Measurements from ENCODE around the gene XRCC6. TPM values are rescaled to one million over a fixed set of nuclear protein-coding genes. Genes with fewer than 3 reads are reported as not detected.

The XRCC6 gene
- total RNA-seq, 1 experiment from 2014 or later = 414 TPM

DNA sequence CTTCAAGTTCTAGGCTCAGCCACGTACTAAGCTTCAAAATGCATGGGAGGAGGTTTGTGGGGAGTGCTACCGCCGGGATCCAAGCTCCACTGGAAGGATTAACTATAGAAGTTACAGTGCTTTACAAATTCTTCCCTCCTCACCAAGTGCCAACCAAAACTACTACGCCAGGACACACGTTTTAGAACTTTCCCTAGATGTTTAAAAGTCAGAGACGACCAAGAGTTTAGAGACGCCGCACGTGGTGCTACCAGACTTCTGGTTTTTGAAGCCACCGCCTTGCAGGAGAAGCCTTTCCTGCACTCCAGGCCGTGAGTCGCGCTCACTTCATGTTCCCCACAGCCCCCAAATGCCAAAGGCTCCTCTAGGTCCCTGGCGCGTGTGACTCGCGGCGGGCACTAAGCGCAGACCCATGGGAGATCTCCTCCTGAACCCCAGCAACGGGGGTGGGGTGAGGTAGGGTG, 66.8 kb downstream of the XRCC6 start:
- TF ChIP-seq CTCF (IDR thresholded peaks at IDR 0.05; ENCODE audit: insufficient read depth in 1 of 2, low read depth in 1 of 2, low read length in 1 of 2, severe bottlenecking in 1 of 2, unreplicated experiment in 1 of 2) = no peak
- intact Hi-C loops (cut with micrococcal nuclease; ENCODE audit: unreplicated experiment) = no loop called here
- TSS peak; percentile 68 for BruUV-seq (replicated peaks)
- Histone ChIP-seq H3K36me3 (ENCODE audit: control insufficient read depth, insufficient read depth, low read length) (no peaks in the 10 kb centered on the region), H3K4me3 (ENCODE audit: low read depth, low read length) (peak overlapping the region; percentile 67), H3K27me3 (replicated peaks; ENCODE audit: control insufficient read depth, insufficient read depth, low read length) (no peaks in the 10 kb centered on the region), H3K4me1 (peaks cover 6% of the 10 kb centered on the region; the same call in 1 of the 2 replicates), H3K9me3 (no peaks in the 10 kb centered on the region)
- no peaks in the 10 kb centered on the region for H3K4me1 Mint-ChIP-seq (ENCODE audit: low read depth, unreplicated experiment)
- DNase-seq = peak in 1 of 2 experiments; percentile 34
- H3K4me3 Mint-ChIP-seq (ENCODE audit: unreplicated experiment) = peak overlapping the region; percentile 97
- H3K9me3 Mint-ChIP-seq (ENCODE audit: unreplicated experiment) = no peaks in the 10 kb centered on the region
- H3K27me3 Mint-ChIP-seq (ENCODE audit: insufficient read depth, unreplicated experiment) = no peaks in the 10 kb centered on the region
- POLR2A ChIA-PET = interaction anchor here (0.7 to 1.3 kb wide), 4 partner anchors 9 to 112 kb away, joined by 3 to 11 read pairs (median 4); partner anchors contain the start of genes CCDC134, DESI1 and XRCC6
- CTCF ChIA-PET = interaction anchor here (0.5 to 2.4 kb wide), 3 partner anchors 10 to 127 kb away, joined by 3 to 25 read pairs (median 3); partner anchors contain the start of gene CSDC2
- peak overlapping the region; percentile 96 for H3K27ac Mint-ChIP-seq (ENCODE audit: unreplicated experiment)
- H3K36me3 Mint-ChIP-seq (ENCODE audit: insufficient read depth, unreplicated experiment) = peaks cover 17% of the 10 kb centered on the region

DNA sequence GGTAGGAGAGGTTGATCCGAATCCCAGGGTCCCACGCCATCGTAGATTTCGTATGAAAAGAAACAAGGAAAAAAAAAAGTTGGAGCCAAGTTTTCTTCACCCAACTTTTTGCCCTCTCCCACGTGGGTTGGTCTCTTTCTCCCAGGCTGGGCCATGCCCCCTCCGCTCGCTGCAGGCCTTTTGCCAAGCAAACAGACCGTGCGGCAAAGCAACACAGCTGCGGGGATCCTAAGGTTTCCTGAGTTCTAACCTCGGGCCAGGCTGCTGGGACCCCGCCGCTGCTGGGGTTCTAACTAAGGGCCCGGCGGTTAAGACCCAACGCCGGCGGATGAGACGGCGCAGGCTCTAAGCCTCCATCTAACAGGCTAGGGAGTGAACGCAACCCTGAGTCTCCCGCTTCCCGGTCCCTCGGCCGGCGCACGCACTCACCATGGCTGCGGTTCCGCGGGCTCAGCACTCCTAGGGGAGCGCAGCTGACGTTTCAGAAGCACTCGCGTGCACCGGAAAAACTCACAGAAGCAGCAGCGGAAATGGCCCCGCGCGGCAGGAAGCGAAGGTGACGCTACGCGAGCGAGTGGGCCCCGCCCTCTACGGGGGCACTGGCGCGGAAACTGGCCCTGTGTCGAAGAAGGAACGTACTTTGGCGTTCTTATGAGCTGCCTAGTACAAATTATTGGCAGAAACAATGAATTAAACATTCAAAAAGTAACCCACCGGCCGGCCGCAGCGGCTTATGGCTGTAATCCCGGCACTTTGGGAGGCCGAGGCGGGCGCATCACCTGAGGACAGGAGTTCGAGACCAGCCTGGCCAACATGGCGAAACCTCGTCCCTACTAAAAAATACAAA, 67.5 kb downstream of the XRCC6 start, which contains the start of gene SNU13:
Gene SNU13, minus strand, starts transcription at position 503 of the 847 bp plus-strand sequence. Its CDS starts 71 bp downstream, at position 432.
- peaks cover 6% of the 10 kb centered on the region; the same call in 1 of the 2 replicates for H3K4me1 ChIP-seq
- peak; percentile 90 to 91 for DNase-seq
- no peaks in the 10 kb centered on the region for H3K9me3 Mint-ChIP-seq (ENCODE audit: unreplicated experiment)
- peak within 1 kb of the TSS; percentile 96 for H3K27ac Mint-ChIP-seq (ENCODE audit: unreplicated experiment)
- BruUV-seq (replicated peaks) = no TSS peak
- H3K36me3 ChIP-seq (ENCODE audit: control insufficient read depth, insufficient read depth, low read length) = no peaks in the 10 kb centered on the region
- POLR2A ChIA-PET = interaction anchor here (0.5 to 1.3 kb wide), 6 partner anchors 9 to 112 kb away, joined by 3 to 11 read pairs (median 4); partner anchors contain the start of genes CCDC134, DESI1 and XRCC6
- CTCF ChIA-PET = interaction anchor here (1.1 to 2.4 kb wide), 2 partner anchors 9 to 58 kb away, joined by 3 to 25 read pairs; no protein-coding TSS in a partner anchor
- peaks cover 17% of the 10 kb centered on the region for H3K36me3 Mint-ChIP-seq (ENCODE audit: insufficient read depth, unreplicated experiment)
- H3K4me3 Mint-ChIP-seq (ENCODE audit: unreplicated experiment) = peak within 1 kb of the TSS; percentile 97
- no peaks in the 10 kb centered on the region for H3K27me3 ChIP-seq (replicated peaks; ENCODE audit: control insufficient read depth, insufficient read depth, low read length)
- no peaks in the 10 kb centered on the region for H3K9me3 ChIP-seq
- TF ChIP-seq CTCF (IDR thresholded peaks at IDR 0.05; ENCODE audit: insufficient read depth in 1 of 2, low read depth in 1 of 2, low read length in 1 of 2, severe bottlenecking in 1 of 2, unreplicated experiment in 1 of 2) = no peak
- intact Hi-C loops (cut with micrococcal nuclease; ENCODE audit: unreplicated experiment) = no loop called here
- H3K4me1 Mint-ChIP-seq (ENCODE audit: low read depth, unreplicated experiment) = no peaks in the 10 kb centered on the region
- H3K4me3 ChIP-seq (ENCODE audit: low read depth, low read length) = peak within 1 kb of the TSS; percentile 67
- no peaks in the 10 kb centered on the region for H3K27me3 Mint-ChIP-seq (ENCODE audit: insufficient read depth, unreplicated experiment)

GRCh38 chr22:41690476-41690875, 69.4 kb downstream of the XRCC6 start:
- H3K27me3 ChIP-seq (replicated peaks; ENCODE audit: control insufficient read depth, insufficient read depth, low read length) = no peaks in the 10 kb centered on the region
- H3K9me3 Mint-ChIP-seq (ENCODE audit: unreplicated experiment) = no peaks in the 10 kb centered on the region
- CTCF ChIA-PET = interaction anchor here (0.6 kb wide), 1 partner anchor 69 kb away, joined by 3 read pairs; no protein-coding TSS in a partner anchor
- BruUV-seq (replicated peaks) = no TSS peak
- H3K9me3 ChIP-seq = no peaks in the 10 kb centered on the region
- peaks cover 6% of the 10 kb centered on the region; the same call in 1 of the 2 replicates for H3K4me1 ChIP-seq
- peaks cover 11% of the 10 kb centered on the region for H3K36me3 Mint-ChIP-seq (ENCODE audit: insufficient read depth, unreplicated experiment)
- TF ChIP-seq CTCF (IDR thresholded peaks at IDR 0.05; ENCODE audit: insufficient read depth in 1 of 2, low read depth in 1 of 2, low read length in 1 of 2, severe bottlenecking in 1 of 2, unreplicated experiment in 1 of 2) = no peak
- H3K4me3 Mint-ChIP-seq (ENCODE audit: unreplicated experiment) = no peak overlapping the region
- no peak for DNase-seq
- H3K36me3 ChIP-seq (ENCODE audit: control insufficient read depth, insufficient read depth, low read length) = no peaks in the 10 kb centered on the region
- H3K4me1 Mint-ChIP-seq (ENCODE audit: low read depth, unreplicated experiment) = no peaks in the 10 kb centered on the region
- H3K27ac Mint-ChIP-seq (ENCODE audit: unreplicated experiment) = no peak overlapping the region
- POLR2A ChIA-PET = no interaction called here
- H3K27me3 Mint-ChIP-seq (ENCODE audit: insufficient read depth, unreplicated experiment) = no peaks in the 10 kb centered on the region
- intact Hi-C loops (cut with micrococcal nuclease; ENCODE audit: unreplicated experiment) = no loop called here
- H3K4me3 ChIP-seq (ENCODE audit: low read depth, low read length) = no peak overlapping the region
